RWPE2 (cell line): ENCODE data around the gene ITGA11.

Experiments
- ATAC-seq: fragments of 200-7000 bp; cut with Tn5 transposase; 3 replicates; pipeline ENCODE4 v1.9.1; 2021; ENCODE audit warnings: low read depth
- DNase-seq: peaks from one replicate; pipeline ENCODE4 v3.0.0-alpha.2; 2020; ENCODE audit warnings: low spot score
- H3K27ac ChIP-seq: fragments of 450-650 bp; 2 replicates; pipeline ENCODE4 v1.5.1; 2017; ENCODE audit warnings: mild to moderate bottlenecking; ENCODE audit not compliant: poor library complexity, severe bottlenecking
- H3K27me3 ChIP-seq: fragments of 250-450 bp; sonication (Bioruptor Pico); 2 replicates; pipeline ENCODE4 v1.5.1; 2021; ENCODE audit warnings: mild to moderate bottlenecking, moderate library complexity; ENCODE audit not compliant: insufficient read depth, poor library complexity, severe bottlenecking
- H3K36me3 ChIP-seq: fragments of 250-450 bp; sonication (Bioruptor Pico); 2 replicates; pipeline ENCODE4 v1.5.1; 2020; ENCODE audit warnings: low read depth, mild to moderate bottlenecking, moderate library complexity
- H3K4me1 ChIP-seq: fragments of 250-450 bp; sonication (Bioruptor Pico); 2 replicates; pipeline ENCODE4 v1.5.1; 2021; ENCODE audit warnings: mild to moderate bottlenecking, moderate library complexity; ENCODE audit not compliant: insufficient read depth, poor library complexity, severe bottlenecking
- H3K4me3 ChIP-seq: fragments of 250-450 bp; sonication (Bioruptor Pico); 2 replicates; pipeline ENCODE4 v1.5.1; 2021; ENCODE audit warnings: mild to moderate bottlenecking, moderate library complexity; ENCODE audit not compliant: severe bottlenecking
- H3K9me3 ChIP-seq: fragments of 250-450 bp; sonication (Bioruptor Pico); 2 replicates; pipeline ENCODE4 v1.5.1; 2021; ENCODE audit warnings: mild to moderate bottlenecking, moderate library complexity; ENCODE audit not compliant: severe bottlenecking
- CTCF ChIP-seq: fragments of 450-650 bp; IDR thresholded peaks from one replicate; pipeline ENCODE4 v1.5.1; 2017; ENCODE audit warnings: mild to moderate bottlenecking, moderate library complexity; ENCODE audit not compliant: poor library complexity, severe bottlenecking

ITGA11 gene

GRCh38 chr15:68311464-68311835 lies 120.5 kb downstream of the ITGA11 start:
- no peak for TF ChIP-seq CTCF
- H3K36me3 ChIP-seq, result no peaks in the 10 kb centered on the region
- no peaks in the 10 kb centered on the region for H3K27me3 ChIP-seq
- ATAC-seq, result no peak
- DNase-seq, result no peak
- no peak overlapping the region for H3K27ac ChIP-seq
- H3K4me1 ChIP-seq, result no peaks in the 10 kb centered on the region
- no peaks in the 10 kb centered on the region for H3K9me3 ChIP-seq
- H3K4me3 ChIP-seq, result no peak overlapping the region

GRCh38 chr15:68310804-68311463 lies 121.0 kb downstream of the ITGA11 start:
- H3K27ac ChIP-seq, result no peak overlapping the region
- H3K9me3 ChIP-seq, result no peaks in the 10 kb centered on the region
- no peak for TF ChIP-seq CTCF
- H3K4me1 ChIP-seq, result no peaks in the 10 kb centered on the region
- DNase-seq (no peak), ATAC-seq (no peak)
- H3K4me3 ChIP-seq, result no peak overlapping the region
- H3K27me3 ChIP-seq, result no peaks in the 10 kb centered on the region
- H3K36me3 ChIP-seq, result no peaks in the 10 kb centered on the region

GRCh38 chr15:68310178-68310803 lies 121.7 kb downstream of the ITGA11 start:
- Histone ChIP-seq H3K36me3 (no peaks in the 10 kb centered on the region), H3K4me3 (no peak overlapping the region), H3K4me1 (peaks cover 5% of the 10 kb centered on the region), H3K27ac (no peak overlapping the region), H3K9me3 (no peaks in the 10 kb centered on the region), H3K27me3 (no peaks in the 10 kb centered on the region)
- TF ChIP-seq CTCF, result no peak
- ATAC-seq (no peak), DNase-seq (no peak)

- Histone ChIP-seq H3K4me3 (no peak overlapping the region), H3K36me3 (no peaks in the 10 kb centered on the region), H3K4me1 (peaks cover 10% of the 10 kb centered on the region), H3K9me3 (no peaks in the 10 kb centered on the region), H3K27ac (no peak overlapping the region), H3K27me3 (no peaks in the 10 kb centered on the region)
- no peak for DNase-seq
- no peak for TF ChIP-seq CTCF
- no peak for ATAC-seq
These were observed 122.9 kb downstream of the ITGA11 start for GRCh38 chr15:68309024-68309423.
